Loucy (cell line): ENCODE results near the gene MDGA2.

Experiments used
- H2AFZ ChIP-seq: fragments of 200-600 bp; sonication (generic); 2 replicates; pipeline ENCODE4 v1.6.0; 2016; ENCODE audit warnings: antibody characterized with exemption, mild to moderate bottlenecking, low read length, moderate library complexity
- H3F3A ChIP-seq: fragments of 200-600 bp; 2 replicates; pipeline ENCODE4 v1.6.0; 2016; ENCODE audit warnings: antibody characterized with exemption, low read depth, mild to moderate bottlenecking
- H3K27me3 ChIP-seq: fragments of 200-600 bp; sonication (generic); 2 replicates; pipeline ENCODE4 v1.6.1; 2014; ENCODE audit warnings: low read length, mild to moderate bottlenecking; ENCODE audit not compliant: insufficient read depth, poor library complexity, severe bottlenecking
- H3K36me3 ChIP-seq: fragments of 200-600 bp; sonication (generic); 2 replicates; pipeline ENCODE4 v1.6.1; 2016; ENCODE audit warnings: low read length; ENCODE audit not compliant: insufficient read depth
- H3K4me1 ChIP-seq: fragments of 200-600 bp; sonication (generic); 2 replicates; pipeline ENCODE4 v1.5.1; 2014; ENCODE audit warnings: low read length, mild to moderate bottlenecking; ENCODE audit not compliant: insufficient read depth, poor library complexity, severe bottlenecking
- H3K4me2 ChIP-seq: fragments of 200-600 bp; sonication (generic); 2 replicates; pipeline ENCODE4 v1.6.0; 2014; ENCODE audit warnings: antibody characterized with exemption, low read length, low read depth, mild to moderate bottlenecking; ENCODE audit not compliant: poor library complexity, severe bottlenecking
- H3K4me3 ChIP-seq: fragments of 200-600 bp; sonication (generic); 2 replicates; pipeline ENCODE4 v1.5.1; 2014; ENCODE audit warnings: low read length, mild to moderate bottlenecking, mixed read lengths; ENCODE audit not compliant: poor library complexity, severe bottlenecking
- H3K79me2 ChIP-seq: fragments of 200-600 bp; sonication (generic); 2 replicates; pipeline ENCODE4 v1.6.1; 2014; ENCODE audit warnings: low read length; ENCODE audit not compliant: insufficient read depth
- H3K9ac ChIP-seq: fragments of 200-600 bp; sonication (generic); 2 replicates; pipeline ENCODE4 v1.6.0; 2014; ENCODE audit warnings: mild to moderate bottlenecking, low read depth, low read length, moderate library complexity; ENCODE audit not compliant: poor library complexity, severe bottlenecking
- H3K9me2 ChIP-seq: fragments of 200-600 bp; sonication (generic); replicated peaks from 2 replicates; pipeline ENCODE4 v1.6.1; 2016; ENCODE audit warnings: low read depth, low read length, mixed read lengths
- H3K9me3 ChIP-seq: fragments of 200-600 bp; sonication (generic); 2 replicates; pipeline ENCODE4 v1.6.1; 2014; ENCODE audit warnings: mild to moderate bottlenecking, antibody characterized with exemption, low read length, low read depth; ENCODE audit not compliant: insufficient read depth
- H4K20me1 ChIP-seq: fragments of 200-600 bp; sonication (generic); 2 replicates; pipeline ENCODE4 v1.6.0; 2014; ENCODE audit warnings: antibody characterized with exemption, low read length, mild to moderate bottlenecking; ENCODE audit not compliant: insufficient read depth, poor library complexity, severe bottlenecking
- CTCF ChIP-seq: fragments of 200-600 bp; sonication (generic); conservative IDR thresholded peaks from 2 replicates; pipeline ENCODE4 v1.5.1; 2014; ENCODE audit warnings: mild to moderate bottlenecking, antibody characterized with exemption, low read length
- EZH2phosphoT487 ChIP-seq: fragments of 200-600 bp; IDR thresholded peaks from 2 replicates; pipeline ENCODE4 v1.6.1; 2018; ENCODE audit warnings: antibody characterized with exemption, mild to moderate bottlenecking, moderate library complexity, borderline replicate concordance

MDGA2 gene

GRCh38 chr14:47425302-47425701, 250.1 kb downstream of the MDGA2 start:
- Histone ChIP-seq H3K4me3 (no peak overlapping the region), H3K9me2 (no peaks in the 10 kb centered on the region), H3K9me3 (no peaks in the 10 kb centered on the region), H2AFZ (no peak overlapping the region), H3F3A (no peaks in the 10 kb centered on the region), H3K4me1 (no peaks in the 10 kb centered on the region), H3K4me2 (no peak overlapping the region), H3K79me2 (no peaks in the 10 kb centered on the region), H4K20me1 (no peaks in the 10 kb centered on the region), H3K36me3 (no peaks in the 10 kb centered on the region), H3K27me3 (no peaks in the 10 kb centered on the region), H3K9ac (no peak overlapping the region)
- TF ChIP-seq EZH2phosphoT487, result no peak
- no peak for TF ChIP-seq CTCF

- Histone ChIP-seq H3F3A (no peaks in the 10 kb centered on the region), H2AFZ (no peak overlapping the region), H3K27me3 (no peaks in the 10 kb centered on the region), H4K20me1 (no peaks in the 10 kb centered on the region), H3K36me3 (no peaks in the 10 kb centered on the region), H3K4me3 (no peak overlapping the region), H3K9me3 (no peaks in the 10 kb centered on the region), H3K9me2 (no peaks in the 10 kb centered on the region), H3K79me2 (no peaks in the 10 kb centered on the region), H3K4me1 (no peaks in the 10 kb centered on the region), H3K4me2 (no peak overlapping the region), H3K9ac (no peak overlapping the region)
- TF ChIP-seq EZH2phosphoT487, result no peak
- TF ChIP-seq CTCF, result no peak
Observed at GRCh38 chr14:47422191-47422590, 253.2 kb downstream of the MDGA2 start.

GRCh38 chr14:47411523-47411922, 263.9 kb downstream of the MDGA2 start:
- Histone ChIP-seq H3K4me3 (no peak overlapping the region), H3K36me3 (no peaks in the 10 kb centered on the region), H4K20me1 (no peaks in the 10 kb centered on the region), H3K9me3 (no peaks in the 10 kb centered on the region), H3K27me3 (no peaks in the 10 kb centered on the region), H3K9ac (no peak overlapping the region), H3K79me2 (no peaks in the 10 kb centered on the region), H3F3A (no peaks in the 10 kb centered on the region), H3K4me2 (no peak overlapping the region), H3K9me2 (no peaks in the 10 kb centered on the region), H2AFZ (no peak overlapping the region), H3K4me1 (no peaks in the 10 kb centered on the region)
- TF ChIP-seq CTCF (no peak), EZH2phosphoT487 (no peak)
